Suppressor macrophage (primary cell): ENCODE results near the gene PAN2.
"Not testable (repeated sequence)": the region's sequence is repeated elsewhere in the genome, so short reads cannot be mapped to it uniquely, and the experiment has no call there.

Experiments
- DNase-seq, 4 experiments: peaks; one replicate each; pipeline ENCODE4 v3.0.0-alpha.2; 2020 to 2022

Gene PAN2

GRCh38 chr12:56341616-56342015 is 7.8 kb upstream of the PAN2 start:
- DNase-seq, result no peak

GRCh38 chr12:56339158-56339422 is 5.3 kb upstream of the PAN2 start:
- DNase-seq, result no peak

GRCh38 chr12:56338308-56339157 is 4.7 kb upstream of the PAN2 start, which contains the start of gene IL23A:
IL23A (plus strand) TSS chr12:56338884; CDS start chr12:56339045, 161 bp downstream.
- DNase-seq, result peak in 3 of 4 experiments; percentile 26 to 49 (median 35)

- peak; percentile 30 to 67 (median 58) for DNase-seq
Observed at GRCh38 chr12:56337753-56338251, 4.0 kb upstream of the PAN2 start.

GRCh38 chr12:56336361-56337167 is 2.8 kb upstream of the PAN2 start:
- peak; percentile 82 to 91 (median 90) for DNase-seq

DNA sequence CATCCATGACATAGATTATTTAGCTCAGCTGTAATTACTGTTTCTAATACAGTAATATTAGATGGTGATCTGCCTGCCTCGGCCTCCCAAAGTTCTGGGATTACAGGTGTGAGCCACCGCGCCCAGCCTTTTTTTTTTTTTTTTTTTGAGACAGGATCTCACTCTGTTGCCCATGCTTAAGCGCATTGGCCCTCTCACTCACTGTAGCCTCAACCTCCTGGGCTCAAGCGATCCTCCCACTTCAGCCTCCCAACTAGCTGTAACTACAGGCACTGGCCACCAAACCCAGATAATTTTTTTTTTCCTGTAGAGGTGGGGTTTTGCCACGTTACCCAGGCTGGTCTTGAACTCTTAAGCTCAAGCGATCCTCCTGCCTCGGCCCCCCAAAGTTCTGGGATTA is 1.7 kb upstream of the PAN2 start:
- DNase-seq, result not testable (repeated sequence)

GRCh38 chr12:56334490-56334793 is 642 bp upstream of the PAN2 start:
- DNase-seq, result no peak

GRCh38 chr12:56333197-56333678 is 562 bp downstream of the PAN2 start:
- DNase-seq, result no peak

- no peak for DNase-seq
Observed at GRCh38 chr12:56332512-56333196, 1.1 kb downstream of the PAN2 start.

DNA sequence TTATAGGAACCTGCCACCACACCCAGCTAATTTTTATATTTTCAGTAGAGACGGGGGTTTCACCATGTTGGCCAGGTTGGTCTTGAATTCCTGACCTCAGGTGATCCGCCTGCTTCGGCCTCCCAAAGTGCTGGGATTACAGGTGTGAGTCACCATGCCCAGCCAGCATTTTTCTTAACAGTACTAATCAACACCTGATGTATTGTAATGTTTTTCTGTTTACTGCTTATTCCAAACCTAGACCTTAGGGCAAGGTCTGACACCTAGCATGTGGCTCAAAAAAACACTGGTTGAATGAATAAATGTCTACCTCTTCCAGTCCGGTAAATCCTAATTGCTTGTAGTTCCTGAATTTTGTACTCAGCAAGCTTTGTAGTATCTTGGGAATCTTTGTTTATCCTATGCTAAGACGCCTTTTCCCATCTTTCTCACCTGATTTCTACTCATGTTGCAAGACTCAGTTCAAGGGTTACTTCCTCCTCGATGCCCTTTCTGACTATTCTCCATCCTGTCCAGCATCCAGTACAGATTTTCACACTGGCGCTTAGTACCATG is 2.8 kb downstream of the PAN2 start:
- no peak for DNase-seq

GRCh38 chr12:56326533-56326932 is 7.3 kb downstream of the PAN2 start:
- no peak for DNase-seq

DNA sequence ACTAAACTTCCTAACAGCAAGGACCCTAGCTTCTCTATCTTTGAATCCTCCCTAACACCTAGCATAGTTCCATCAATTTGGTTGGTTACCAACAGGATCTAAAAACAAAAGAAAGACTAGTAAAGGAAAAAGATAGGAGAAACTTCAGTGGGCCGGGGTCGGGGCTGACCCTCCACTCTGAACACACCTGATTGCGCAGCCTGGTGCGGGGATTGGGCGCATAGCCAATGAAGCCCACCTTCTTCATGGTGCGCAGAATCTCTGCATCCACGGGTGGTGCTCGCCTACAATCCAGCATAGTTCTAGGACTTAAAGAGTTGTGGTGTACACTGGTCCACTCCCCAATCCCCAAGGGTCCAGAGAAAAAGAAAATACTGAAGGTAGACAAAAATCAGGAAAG is 7.7 kb downstream of the PAN2 start:
- DNase-seq, result no peak

DNA sequence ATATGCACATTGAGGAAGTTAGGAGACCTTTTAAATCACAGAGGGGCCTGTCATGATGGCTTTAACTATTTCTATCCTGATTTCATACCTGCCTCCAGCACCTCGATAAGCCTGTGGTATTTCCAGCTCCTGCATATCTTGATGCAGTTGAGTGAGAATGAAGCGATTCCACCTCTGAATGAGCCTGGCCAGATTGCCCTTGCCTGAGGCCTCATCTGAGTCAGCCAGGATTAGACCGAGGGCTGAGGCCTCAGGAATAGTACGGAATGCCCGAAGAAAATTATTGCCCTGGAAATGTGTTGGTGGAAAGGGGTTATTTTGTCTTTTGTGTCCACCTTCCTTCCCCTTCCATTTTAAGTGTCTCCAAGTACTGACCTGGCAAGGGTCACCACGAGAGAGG is 9.6 kb downstream of the PAN2 start:
- no peak for DNase-seq

- DNase-seq, result not testable (repeated sequence)
Observed at GRCh38 chr12:56321610-56322009, 12.2 kb downstream of the PAN2 start.

DNA sequence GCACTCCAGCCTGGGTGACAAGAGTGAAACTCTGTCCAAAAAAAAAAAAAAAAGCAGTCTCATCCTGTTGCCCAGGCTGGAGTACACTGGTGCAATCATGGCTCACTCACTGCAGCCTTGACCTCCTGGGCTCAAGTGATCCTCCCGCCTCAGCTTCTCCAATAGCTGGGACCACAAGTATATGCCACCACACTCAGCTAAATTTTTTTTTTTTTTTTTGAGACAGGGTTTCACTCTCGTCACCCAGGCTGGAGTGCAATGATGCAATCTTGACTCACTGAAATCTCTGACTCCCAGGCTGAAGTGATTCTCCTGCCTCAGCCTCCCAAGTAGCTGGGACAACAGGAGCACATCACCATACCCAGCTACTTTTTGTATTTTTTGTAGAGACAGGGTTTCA is 12.8 kb downstream of the PAN2 start:
- DNase-seq, result peak; percentile 41 to 79 (median 62)

DNA sequence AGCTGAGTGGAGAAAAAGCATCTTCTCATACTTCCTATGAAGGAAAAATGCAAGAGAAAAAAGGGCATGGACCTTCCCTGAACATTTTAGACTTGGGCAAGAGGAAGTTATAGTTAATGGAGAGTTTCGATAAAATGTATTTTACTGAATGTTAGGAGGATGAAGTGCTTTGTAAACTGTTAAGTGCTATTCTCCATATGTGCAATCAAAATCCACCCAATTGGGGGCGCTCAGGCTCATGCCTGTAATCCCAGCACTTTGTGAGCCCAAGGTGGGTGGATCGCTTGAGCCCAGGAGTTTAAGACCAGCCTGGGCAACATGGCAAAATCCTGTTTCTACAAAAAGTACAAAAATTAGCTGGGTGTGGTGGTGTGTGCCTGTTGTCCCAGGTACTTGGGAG is 16.1 kb downstream of the PAN2 start:
- no peak for DNase-seq

- peak; percentile 94 to 97 (median 96) for DNase-seq
Observed at GRCh38 chr12:56315622-56316473, 18.0 kb downstream of the PAN2 start, which contains the start of gene CNPY2. CNPY2 (minus strand) TSS chr12:56315988; CDS start chr12:56315217, 771 bp downstream.

DNA sequence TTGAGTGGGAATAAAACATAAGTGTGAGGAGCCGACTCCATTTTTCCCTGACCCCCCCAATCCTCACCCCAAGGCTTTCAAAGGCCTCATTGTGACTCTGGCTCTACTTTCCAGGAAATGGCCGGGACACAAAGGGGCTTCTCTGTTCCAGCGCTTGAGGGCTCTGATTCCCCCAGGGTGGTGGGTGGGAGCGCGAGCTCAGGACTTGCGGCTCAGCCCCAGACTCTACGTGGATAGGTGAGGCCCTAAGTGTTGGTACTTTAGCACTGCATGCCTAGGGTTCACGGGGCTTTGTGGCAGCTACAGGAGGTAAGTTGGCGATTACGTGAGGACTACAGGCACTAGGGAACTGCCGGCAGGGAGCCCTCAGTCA is 18.6 kb downstream of the PAN2 start:
- DNase-seq, result peak in 3 of 4 experiments; percentile 9 to 23 (median 18)

GRCh38 chr12:56311003-56311402 is 22.8 kb downstream of the PAN2 start:
- DNase-seq, result no peak

DNA sequence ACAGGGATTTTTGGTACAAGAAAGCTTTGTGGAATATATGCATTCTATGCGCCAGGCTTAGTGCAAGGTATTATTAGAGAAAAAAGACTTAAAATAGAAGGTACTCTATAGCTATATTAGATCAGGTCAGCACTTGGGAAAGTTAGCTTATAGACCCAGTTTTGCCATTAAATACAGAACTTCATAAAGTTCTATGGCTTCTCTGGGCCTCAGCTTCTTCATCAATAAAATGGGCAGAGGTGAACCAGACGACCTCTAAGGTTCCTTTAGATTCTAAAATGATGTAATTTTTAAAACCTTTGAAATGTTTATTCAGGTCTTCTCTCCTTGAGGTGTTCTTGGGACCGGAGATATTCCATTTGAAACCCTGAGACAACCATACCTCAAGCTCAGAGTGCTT is 25.1 kb downstream of the PAN2 start:
- no peak for DNase-seq

DNA sequence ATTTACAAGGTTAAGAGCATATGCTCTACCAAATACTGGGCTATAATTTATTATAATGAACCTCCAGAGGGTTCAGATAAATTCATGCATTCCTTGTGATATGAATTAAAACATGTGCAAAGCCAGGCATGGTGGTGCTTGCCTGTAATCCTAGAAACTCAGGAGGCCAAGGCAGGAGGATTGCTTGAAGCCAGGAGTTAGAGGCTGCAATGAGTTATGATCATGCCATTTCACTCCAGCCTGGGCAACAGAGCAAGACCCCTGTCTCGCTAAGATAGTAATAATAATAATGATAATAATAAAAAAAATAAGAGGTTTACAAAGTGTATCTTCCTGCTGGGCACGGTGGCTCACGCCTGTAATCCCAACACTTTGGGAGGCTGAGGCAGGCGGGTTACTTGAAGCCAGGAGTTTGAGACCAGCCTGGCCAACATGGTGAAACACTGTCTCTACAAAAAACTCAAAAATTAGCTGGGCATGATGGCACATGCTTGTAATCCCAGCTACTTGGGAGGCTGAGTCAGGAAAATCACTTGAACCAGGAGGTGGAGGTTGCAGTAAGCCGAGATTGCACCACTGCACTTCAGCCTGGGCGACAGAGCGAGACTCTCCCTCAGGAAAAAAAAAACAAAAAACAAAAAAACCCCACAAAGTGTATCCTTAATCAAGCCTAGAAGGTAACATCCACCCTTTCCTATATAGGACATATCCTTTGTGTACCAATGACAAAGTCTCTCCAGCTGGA is 26.4 kb downstream of the PAN2 start:
- DNase-seq, result no peak
